GM12878 (cell line): ENCODE measurements around the gene DHDDS. TPM values are rescaled to one million over a fixed set of nuclear protein-coding genes. Genes with fewer than 3 reads are reported as not detected.

ENCODE experiments used
- ATF7 ChIP-seq: fragments of 450-650 bp; IDR thresholded peaks from 2 replicates; pipeline ENCODE4 v1.6.1; 2016; ENCODE audit warnings: low read depth, mild to moderate bottlenecking
- BACH1 ChIP-seq: fragments of 450-650 bp; IDR thresholded peaks from 2 replicates; pipeline ENCODE4 v1.6.1; 2017; ENCODE audit warnings: mild to moderate bottlenecking, borderline replicate concordance
- BCL11A ChIP-seq: IDR thresholded peaks from 2 replicates; pipeline ENCODE4 v1.6.1; 2011; ENCODE audit warnings: low read depth, low read length
- EGR1 ChIP-seq, 2 experiments: IDR thresholded peaks; 1 replicate in 1 of 2; 2 replicates in 1 of 2; pipeline ENCODE4 v1.6.1; 2011 to 2012; ENCODE audit warnings: low read depth in 2 of 2, low read length in 2 of 2, borderline replicate concordance in 1 of 2, mild to moderate bottlenecking in 1 of 2, moderate library complexity in 1 of 2
- IRF3 ChIP-seq: fragments of 450-650 bp; IDR thresholded peaks from 2 replicates; pipeline ENCODE4 v1.6.1; 2014; ENCODE audit warnings: mild to moderate bottlenecking
- NFXL1 ChIP-seq: fragments of 450-650 bp; IDR thresholded peaks from 2 replicates; pipeline ENCODE4 v1.6.1; 2017; ENCODE audit warnings: antibody characterized with exemption, mild to moderate bottlenecking, borderline replicate concordance
- NR2C2 ChIP-seq: IDR thresholded peaks from 2 replicates; pipeline ENCODE4 v1.6.1; 2011; ENCODE audit warnings: borderline replicate concordance, low read depth; ENCODE audit not compliant: control insufficient read depth, insufficient read length
- NRF1 ChIP-seq: conservative IDR thresholded peaks from 2 replicates; pipeline ENCODE4 v1.6.1; 2011; ENCODE audit warnings: mild to moderate bottlenecking, low read depth, low read length, improper control_type of control experiment
- PML ChIP-seq: IDR thresholded peaks from 2 replicates; pipeline ENCODE4 v1.6.1; 2012; ENCODE audit warnings: low read length, inconsistent platforms
- POU2F2 ChIP-seq: IDR thresholded peaks from 3 replicates; pipeline ENCODE4 v1.6.1; 2011; ENCODE audit warnings: low read depth, mild to moderate bottlenecking, low read length, borderline replicate concordance
- SMARCA5 ChIP-seq: fragments of 450-650 bp; IDR thresholded peaks from 2 replicates; pipeline ENCODE4 v1.6.1; 2017; ENCODE audit warnings: mild to moderate bottlenecking
- SMC3 ChIP-seq: IDR thresholded peaks from 2 replicates; pipeline ENCODE4 v1.6.1; 2011; ENCODE audit warnings: low read length, improper control_type of control experiment, borderline replicate concordance
- TAF1 ChIP-seq: IDR thresholded peaks from 2 replicates; pipeline ENCODE4 v1.6.1; 2011; ENCODE audit warnings: mild to moderate bottlenecking, low read depth, low read length, borderline replicate concordance
- TCF12 ChIP-seq: IDR thresholded peaks from 2 replicates; pipeline ENCODE4 v1.6.1; 2011; ENCODE audit warnings: low read depth, mild to moderate bottlenecking, low read length
- ZBED1 ChIP-seq: IDR thresholded peaks from 2 replicates; pipeline ENCODE4 v1.6.1; 2016; ENCODE audit warnings: borderline replicate concordance
- ZNF592 ChIP-seq: fragments of 450-650 bp; IDR thresholded peaks from 2 replicates; pipeline ENCODE4 v1.6.1; 2017; ENCODE audit warnings: mild to moderate bottlenecking, moderate library complexity
- ZSCAN29 ChIP-seq: fragments of 450-650 bp; IDR thresholded peaks from 2 replicates; pipeline ENCODE4 v1.6.1; 2017; ENCODE audit warnings: mild to moderate bottlenecking, moderate library complexity
- polyA plus RNA-seq, 11 experiments: library from polyadenylated mRNA; depleted of rRNA in 4 of 11; unstranded in 6 of 11; stranded (reverse) in 5 of 11; fragments of >200 nt; fragmentation: Nextera tagmentation in 4 of 11; fragmentation: Illumina TruSeq in 1 of 11; extraction: Ambion mirVana in 4 of 11; extraction: Trizol in 1 of 11; gene quantifications; 1 replicate in 1 of 11; 2 replicates in 10 of 11; pipeline versions ENCODE4 v1.2.1 to v1.2.3, GENCODE V29; 2011 to 2016; ENCODE audit warnings: inconsistent platforms in 2 of 11, missing spikeins in 2 of 11, low read depth in 1 of 11
- total RNA-seq, 4 experiments: library from RNA; depleted of rRNA in 3 of 4; stranded (reverse); fragments of >200 nt in 3 of 4; fragmentation: Illumina TruSeq in 1 of 4; extraction: Trizol in 1 of 4; gene quantifications; 2 replicates each; pipeline versions ENCODE4 v1.2.1 to v1.2.3, GENCODE V29; 2013 to 2021
- TF ChIP-seq, protein P1 (sequence below): IDR thresholded peaks from 2 replicates; pipeline ENCODE4 v1.6.1; 2012; ENCODE audit warnings: low read depth, low read length, improper control_type of control experiment
- TF ChIP-seq, protein P2 (sequence below): fragments of 450-650 bp; formaldehyde crosslinking; IDR thresholded peaks from 2 replicates; pipeline ENCODE4 v1.5.0; 2022; ENCODE audit warnings: mild to moderate bottlenecking, missing genetic modification characterization

The DHDDS gene
- total and polyA plus RNA-seq, 10 of the 15 experiments (the other 5 are each of a cell fraction or from before 2014, with no cell fraction given): 22.7 to 47.5 (median 36.4) TPM

DNA sequence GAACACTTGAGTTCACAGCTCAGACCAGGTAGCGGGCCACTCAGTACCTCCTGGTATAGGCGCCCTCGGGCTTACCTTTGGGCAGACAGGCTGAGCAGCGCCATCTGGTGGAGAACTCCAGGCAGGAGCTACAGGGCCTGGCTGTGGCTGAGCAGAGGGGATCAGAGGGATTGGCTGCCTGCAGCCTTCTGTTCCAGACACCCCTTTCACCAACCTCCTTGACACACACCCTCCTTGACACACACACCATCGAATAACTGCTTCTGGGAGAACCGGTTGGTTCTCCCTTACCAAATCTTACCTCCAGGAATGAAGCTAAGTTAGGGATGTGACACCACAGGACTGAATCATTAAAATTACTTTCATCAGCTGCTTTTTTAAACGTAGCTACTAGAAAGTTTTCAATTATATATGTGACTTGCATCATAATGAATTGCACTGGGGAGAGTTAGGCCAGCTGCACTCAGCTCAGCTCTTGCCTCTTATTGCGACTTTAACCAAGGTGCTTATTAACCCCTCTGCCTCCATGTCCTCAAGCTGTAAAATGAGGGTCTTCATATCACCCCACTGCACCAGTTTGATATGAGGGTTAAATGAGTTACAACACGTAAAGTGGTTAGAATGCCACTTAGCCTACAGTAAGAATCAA lies 14.9 kb upstream of the DHDDS start (continued):
- no peak for TF ChIP-seq PML
- no peak for TF ChIP-seq EGR1 (IDR thresholded peaks at IDR 0.05; ENCODE audit: borderline replicate concordance in 1 of 2, low read depth in 2 of 2, low read length in 2 of 2)
- no peak for TF ChIP-seq BCL11A
- 0 out of 2 replicates have a peak, but pooled peaks have one; percentile 43 for TF ChIP-seq SMARCA5
- TF ChIP-seq ATF7: no peak
- TF ChIP-seq BACH1: no peak
- TF ChIP-seq ZNF592: no peak
- no peak for TF ChIP-seq IRF3
- no peak for TF ChIP-seq ZSCAN29
- no peak for TF ChIP-seq NRF1
- no peak for TF ChIP-seq TAF1
- 0 out of 3 replicates have a peak, but pooled peaks have one; percentile 20 for TF ChIP-seq POU2F2
- TF ChIP-seq NFXL1: no peak
- TF ChIP-seq, protein P1, sequence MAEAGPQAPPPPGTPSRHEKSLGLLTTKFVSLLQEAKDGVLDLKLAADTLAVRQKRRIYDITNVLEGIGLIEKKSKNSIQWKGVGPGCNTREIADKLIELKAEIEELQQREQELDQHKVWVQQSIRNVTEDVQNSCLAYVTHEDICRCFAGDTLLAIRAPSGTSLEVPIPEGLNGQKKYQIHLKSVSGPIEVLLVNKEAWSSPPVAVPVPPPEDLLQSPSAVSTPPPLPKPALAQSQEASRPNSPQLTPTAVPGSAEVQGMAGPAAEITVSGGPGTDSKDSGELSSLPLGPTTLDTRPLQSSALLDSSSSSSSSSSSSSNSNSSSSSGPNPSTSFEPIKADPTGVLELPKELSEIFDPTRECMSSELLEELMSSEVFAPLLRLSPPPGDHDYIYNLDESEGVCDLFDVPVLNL: no peak
- TF ChIP-seq, protein P2, sequence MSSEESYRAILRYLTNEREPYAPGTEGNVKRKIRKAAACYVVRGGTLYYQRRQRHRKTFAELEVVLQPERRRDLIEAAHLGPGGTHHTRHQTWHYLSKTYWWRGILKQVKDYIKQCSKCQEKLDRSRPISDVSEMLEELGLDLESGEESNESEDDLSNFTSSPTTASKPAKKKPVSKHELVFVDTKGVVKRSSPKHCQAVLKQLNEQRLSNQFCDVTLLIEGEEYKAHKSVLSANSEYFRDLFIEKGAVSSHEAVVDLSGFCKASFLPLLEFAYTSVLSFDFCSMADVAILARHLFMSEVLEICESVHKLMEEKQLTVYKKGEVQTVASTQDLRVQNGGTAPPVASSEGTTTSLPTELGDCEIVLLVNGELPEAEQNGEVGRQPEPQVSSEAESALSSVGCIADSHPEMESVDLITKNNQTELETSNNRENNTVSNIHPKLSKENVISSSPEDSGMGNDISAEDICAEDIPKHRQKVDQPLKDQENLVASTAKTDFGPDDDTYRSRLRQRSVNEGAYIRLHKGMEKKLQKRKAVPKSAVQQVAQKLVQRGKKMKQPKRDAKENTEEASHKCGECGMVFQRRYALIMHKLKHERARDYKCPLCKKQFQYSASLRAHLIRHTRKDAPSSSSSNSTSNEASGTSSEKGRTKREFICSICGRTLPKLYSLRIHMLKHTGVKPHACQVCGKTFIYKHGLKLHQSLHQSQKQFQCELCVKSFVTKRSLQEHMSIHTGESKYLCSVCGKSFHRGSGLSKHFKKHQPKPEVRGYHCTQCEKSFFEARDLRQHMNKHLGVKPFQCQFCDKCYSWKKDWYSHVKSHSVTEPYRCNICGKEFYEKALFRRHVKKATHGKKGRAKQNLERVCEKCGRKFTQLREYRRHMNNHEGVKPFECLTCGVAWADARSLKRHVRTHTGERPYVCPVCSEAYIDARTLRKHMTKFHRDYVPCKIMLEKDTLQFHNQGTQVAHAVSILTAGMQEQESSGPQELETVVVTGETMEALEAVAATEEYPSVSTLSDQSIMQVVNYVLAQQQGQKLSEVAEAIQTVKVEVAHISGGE (CRISPR knock-in tag): no peak
- no peak for TF ChIP-seq TCF12
- no peak for TF ChIP-seq NR2C2
- no peak for TF ChIP-seq ZBED1
- TF ChIP-seq SMC3: peak; percentile 78
